Lower leg skin (tissue), 4 donors: ENCODE results near the gene POLD3. TPM values are rescaled to one million over a fixed set of nuclear protein-coding genes. Genes with fewer than 3 reads are reported as not detected.

ENCODE experiments used
- DNase-seq, 2 donors: peaks; one replicate each; pipeline ENCODE4 v3.0.0-alpha.2; 2019; ENCODE audit warnings: low spot score in 2 of 2
- H3K4me3 ChIP-seq: fragments of 200-600 bp; sonication (generic); 2 replicates; pipeline ENCODE4 v1.5.1; 2017; ENCODE audit warnings: mild to moderate bottlenecking, low read depth; ENCODE audit not compliant: poor library complexity, severe bottlenecking
- CTCF ChIP-seq, 3 donors: fragments of 450-650 bp; IDR thresholded peaks; one replicate each; pipeline ENCODE4 v1.5.1; 2016; ENCODE audit warnings: antibody characterized with exemption in 3 of 3, mild to moderate bottlenecking in 3 of 3, moderate library complexity in 2 of 3
- POLR2A ChIP-seq, 2 donors: fragments of 450-650 bp; IDR thresholded peaks; one replicate each; pipeline ENCODE4 v1.6.1; 2016 to 2017; ENCODE audit warnings: antibody characterized with exemption in 2 of 2, mild to moderate bottlenecking in 1 of 2, moderate library complexity in 1 of 2
- WGBS, 2 donors: methylation state at CpG; one replicate each; pipeline ENCODE4 v1.1.5; 2018; 5-methylcytosine and 5-hydroxymethylcytosine counted together
- intact Hi-C: fragments of 100-400 bp; cut with DNase I; formaldehyde crosslinking; loops from one replicate; pipeline ENCODE4 v1.15.0; 2023; ENCODE audit warnings: low total_unique reads
- total RNA-seq, 4 donors: library from RNA; depleted of rRNA; stranded (reverse); fragments of >200 nt; gene quantifications; one replicate each; pipeline ENCODE4 v1.1.0, GENCODE V29; 2016

The POLD3 gene
- 10 to 100 TPM in 1 of 4 donors, 1 to 10 TPM in 3; 7.0 to 18.8 (median 9.4) TPM for total RNA-seq

DNA sequence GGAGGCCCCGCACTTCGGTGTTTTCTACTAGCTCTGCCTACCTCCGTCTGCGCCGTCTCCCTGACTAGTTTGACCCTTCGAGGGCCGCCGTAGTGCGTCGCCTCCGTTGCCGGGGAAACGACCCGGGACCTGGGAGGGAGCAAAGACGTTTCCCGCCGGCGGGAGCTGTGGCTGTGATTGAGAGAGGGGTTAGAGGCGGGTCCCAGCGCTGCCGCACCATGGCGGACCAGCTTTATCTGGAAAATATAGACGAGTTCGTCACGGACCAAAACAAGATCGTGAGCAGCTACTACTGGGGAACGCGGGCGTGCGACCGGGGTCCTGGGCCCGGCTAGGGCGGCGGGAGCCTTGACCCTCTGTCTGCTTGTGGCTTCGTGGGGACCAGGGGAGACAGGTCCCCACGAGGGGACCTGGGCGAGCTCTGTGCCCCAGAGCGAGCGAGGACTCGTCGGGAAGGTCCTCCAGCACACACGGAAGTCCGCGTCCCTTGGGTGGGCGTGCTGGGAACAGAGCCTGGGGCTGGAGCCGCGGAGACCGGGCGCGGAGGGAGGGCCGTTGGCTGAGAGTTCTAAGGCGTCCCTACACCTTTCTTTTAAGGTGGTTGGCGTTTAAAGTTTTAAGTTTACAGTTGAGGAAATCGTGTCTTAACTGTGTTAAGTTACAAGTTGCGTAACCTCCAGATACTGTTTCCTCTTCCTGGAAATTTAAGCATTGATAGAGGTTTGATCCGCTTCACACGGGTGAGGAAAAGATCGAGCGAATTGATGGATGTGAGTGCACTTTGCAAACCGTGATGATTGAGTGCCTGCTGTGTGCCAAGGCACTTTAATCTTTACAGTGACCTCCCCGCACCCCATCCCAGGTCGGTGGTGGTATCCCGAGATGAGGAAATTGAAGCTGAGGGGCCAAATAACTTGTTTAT, at the start of gene POLD3:
TSS of gene POLD3 (plus strand) at position 142 of the 922 bp plus-strand sequence. CDS start at position 219, 77 bp downstream.
- 0% methylated on average over 58 to 62 of the region's 63 CpGs for WGBS, 2 donors
- intact Hi-C loops, result no loop called here
- TF ChIP-seq CTCF (IDR thresholded peaks at IDR 0.05), result no peak
- no peak for TF ChIP-seq POLR2A (IDR thresholded peaks at IDR 0.05)

DNA sequence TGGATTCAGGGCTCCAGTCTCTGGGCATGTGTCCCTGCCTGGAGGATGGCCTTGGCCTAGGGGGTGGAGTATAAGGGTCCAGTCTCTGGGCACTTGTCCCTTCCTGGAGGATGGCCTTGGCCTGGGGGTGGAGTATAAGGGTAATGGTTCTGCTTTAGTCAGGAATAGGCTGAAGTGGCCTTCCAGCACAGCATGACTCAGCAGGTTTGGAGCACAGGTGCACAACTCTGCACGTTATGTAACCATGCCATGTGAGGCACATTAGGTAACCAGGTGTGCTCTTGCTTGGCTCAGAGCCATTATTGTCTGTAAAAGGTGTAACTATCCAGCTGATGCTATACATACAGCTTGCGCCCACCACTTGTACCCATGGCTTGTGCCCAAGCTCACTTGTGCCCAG, 48.4 kb upstream of the POLD3 start:
- TF ChIP-seq POLR2A (IDR thresholded peaks at IDR 0.05), result no peak
- TF ChIP-seq CTCF (IDR thresholded peaks at IDR 0.05), result no peak
- H3K4me3 ChIP-seq, result no peak overlapping the region
- WGBS, 2 donors, result 58 to 82% methylated on average over 2 of the region's 2 CpGs
- intact Hi-C loops, result no loop called here
- no peak for DNase-seq

More for the DNA sequence above, at the start of gene POLD3:
- H3K4me3 ChIP-seq, result peak within 1 kb of the TSS; percentile 97
- peak; percentile 92 to 98 for DNase-seq

GRCh38 chr11:74546752-74547151, 45.6 kb upstream of the POLD3 start:
- WGBS, 2 donors, result 45 to 55% methylated on average over 5 of the region's 5 CpGs

GRCh38 chr11:74550991-74551753, 41.2 kb upstream of the POLD3 start:
- no peak for DNase-seq
- intact Hi-C loops, result no loop called here
- TF ChIP-seq CTCF (IDR thresholded peaks at IDR 0.05) (no peak), POLR2A (IDR thresholded peaks at IDR 0.05) (no peak)
- 54 to 65% methylated on average over 4 of the region's 4 CpGs for WGBS, 2 donors
- H3K4me3 ChIP-seq, result no peak overlapping the region

More at GRCh38 chr11:74546752-74547151, 45.6 kb upstream of the POLD3 start:
- TF ChIP-seq POLR2A (IDR thresholded peaks at IDR 0.05), result no peak
- no peak for TF ChIP-seq CTCF (IDR thresholded peaks at IDR 0.05)
- intact Hi-C loops, result no loop called here
- DNase-seq, result peak in 1 of 2 donors; percentile 33
- H3K4me3 ChIP-seq, result no peak overlapping the region

DNA sequence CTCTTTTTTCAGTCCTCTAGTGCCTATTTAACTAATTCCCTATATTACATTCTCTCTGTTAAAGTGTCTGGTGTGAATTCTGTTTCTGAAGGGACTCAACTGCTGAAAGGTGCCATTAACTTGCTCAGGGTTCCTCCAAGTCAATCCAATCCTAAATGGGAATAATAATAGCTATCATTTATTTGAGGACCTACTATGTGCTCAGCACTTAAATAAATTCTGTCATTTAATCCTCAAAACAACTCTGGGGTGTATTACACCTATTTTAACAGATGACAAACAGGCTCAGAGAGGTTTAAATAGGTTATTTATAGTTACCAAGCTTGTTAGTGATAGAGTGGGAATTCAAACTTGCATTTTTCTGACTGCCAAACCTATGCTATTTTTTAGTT, 40.6 kb upstream of the POLD3 start:
- no peak for DNase-seq
- no peak for TF ChIP-seq CTCF (IDR thresholded peaks at IDR 0.05)
- TF ChIP-seq POLR2A (IDR thresholded peaks at IDR 0.05), result no peak
- intact Hi-C loops, result no loop called here
- no peak overlapping the region for H3K4me3 ChIP-seq
